Camera-type eye (tissue), 1 donor: ENCODE measurements around the gene TMEM88. TPM values are rescaled to one million over a fixed set of nuclear protein-coding genes. Genes with fewer than 3 reads are reported as not detected.

ENCODE experiments used
- total RNA-seq: library from RNA; depleted of rRNA; stranded (reverse); fragments of >200 nt; gene quantifications from one replicate; pipeline ENCODE4 v1.2.3, GENCODE V29; 2014

Gene TMEM88, protein sequence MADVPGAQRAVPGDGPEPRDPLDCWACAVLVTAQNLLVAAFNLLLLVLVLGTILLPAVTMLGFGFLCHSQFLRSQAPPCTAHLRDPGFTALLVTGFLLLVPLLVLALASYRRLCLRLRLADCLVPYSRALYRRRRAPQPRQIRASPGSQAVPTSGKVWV
- 4.4 TPM for total RNA-seq

GRCh38 chr17:7854851-7855659 lies at the start of gene TMEM88:
TSS of gene TMEM88 (plus strand) at chr17:7855066. CDS start at chr17:7855075, 9 bp downstream.

GRCh38 chr17:7833795-7834541 lies 20.9 kb upstream of the TMEM88 start, which contains the start of gene KDM6B:
TSS of gene KDM6B (plus strand) at chr17:7834217. CDS start at chr17:7845555, 11,338 bp downstream.

DNA sequence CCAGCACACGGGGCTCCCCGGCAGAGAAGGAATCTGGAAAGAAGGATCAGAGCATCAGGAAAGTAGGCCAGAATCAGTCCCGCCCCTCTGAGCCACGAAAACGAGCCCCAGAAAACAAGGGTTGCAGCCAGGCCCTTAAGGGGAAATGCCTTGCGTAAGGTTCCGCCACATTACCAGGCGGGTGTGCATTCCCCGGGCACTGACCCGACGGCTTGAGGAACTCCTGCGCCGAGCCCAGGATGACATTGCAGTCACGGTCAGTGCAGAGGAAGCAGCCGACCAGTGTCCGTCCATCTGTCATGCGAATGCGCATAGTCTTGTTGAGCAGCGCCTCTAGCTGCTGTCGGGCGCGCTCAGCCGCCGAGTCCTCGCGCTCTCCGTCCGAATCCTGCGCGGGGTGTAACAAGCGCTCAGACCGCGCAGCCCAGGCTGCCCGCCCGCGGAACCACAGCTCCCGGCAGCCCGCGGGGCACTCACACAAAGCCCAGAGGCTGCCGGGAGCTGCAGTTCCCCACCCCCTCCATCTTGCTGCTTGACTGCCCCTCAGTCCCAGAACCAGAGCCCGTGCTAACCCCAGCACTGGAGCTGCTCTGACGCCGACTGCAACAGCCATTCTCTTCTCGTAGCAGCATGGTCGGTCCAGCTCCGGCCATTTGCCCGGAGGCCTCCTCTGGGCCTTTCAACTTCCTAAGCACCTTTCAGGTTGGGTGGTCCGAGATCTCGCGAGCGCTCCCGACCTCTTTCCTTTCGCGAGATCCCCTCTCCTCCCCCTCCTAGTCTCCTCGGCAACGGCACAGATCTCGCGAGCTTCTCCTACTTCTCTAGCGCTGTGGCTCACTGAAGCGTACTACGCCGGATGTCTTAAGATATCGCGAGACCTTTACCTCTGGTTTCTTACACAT lies 2.2 kb downstream of the TMEM88 start, which contains the start of gene NAA38:
Gene NAA38 (minus strand): TSS at position 749 of the 902 bp plus-strand sequence. CDS start 96 bp downstream, at position 653.

DNA sequence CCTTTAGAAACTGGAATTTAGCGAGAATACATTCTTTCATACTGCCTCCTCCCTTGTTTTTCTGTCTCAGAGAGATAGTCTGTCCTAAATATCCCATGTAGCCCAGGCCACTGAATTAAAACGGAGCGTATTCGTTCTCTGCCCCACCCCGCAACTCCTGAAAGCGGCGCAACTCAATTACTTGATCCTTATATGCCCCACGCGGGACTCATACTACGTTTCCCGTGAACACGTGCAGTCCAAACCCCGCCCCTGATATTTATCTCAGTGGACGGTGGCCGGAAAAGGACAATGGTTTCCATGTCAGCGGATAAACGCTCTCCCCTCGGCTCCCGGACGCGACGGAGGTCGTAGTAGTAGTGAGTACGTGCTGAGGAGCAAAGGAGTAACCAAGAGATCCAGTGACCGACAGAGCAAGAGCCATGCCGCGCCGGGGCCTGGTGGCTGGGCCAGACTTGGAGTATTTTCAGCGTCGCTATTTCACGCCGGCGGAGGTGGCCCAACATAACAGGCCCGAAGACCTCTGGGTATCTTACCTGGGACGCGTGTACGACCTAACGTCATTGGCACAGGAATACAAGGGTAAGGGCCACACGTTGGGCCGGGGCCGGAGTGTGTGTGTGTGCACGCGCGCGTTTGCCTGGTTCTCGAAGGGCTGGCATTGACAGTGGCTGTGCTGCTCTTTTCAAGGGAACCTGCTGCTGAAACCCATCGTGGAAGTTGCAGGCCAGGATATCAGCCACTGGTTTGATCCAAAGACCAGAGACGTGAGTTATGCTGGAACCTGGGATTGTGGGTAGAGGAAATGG lies 3.1 kb downstream of the TMEM88 start, which contains the start of gene CYB5D1:
Gene CYB5D1 (plus strand): TSS at position 291 of the 809 bp plus-strand sequence. CDS start 132 bp downstream, at position 423.

GRCh38 chr17:7888184-7888920 lies 33.5 kb downstream of the TMEM88 start, which contains the start of gene CHD3:
TSS of gene CHD3 (plus strand) at chr17:7888789. CDS start at chr17:7889001, 212 bp downstream.

Other genes with a start within 250 kb of the TMEM88 start
- 43.2 TPM for gene FXR2, start 240.2 kb upstream of the TMEM88 start, total RNA-seq
- gene SAT2, start 227.2 kb upstream of the TMEM88 start, total RNA-seq, result 41.5 TPM
- 1.3 TPM for gene SHBG, start 224.9 kb upstream of the TMEM88 start, total RNA-seq
- 62.5 TPM for gene ATP1B2, start 204.1 kb upstream of the TMEM88 start, total RNA-seq
- gene TP53, start 167.6 kb upstream of the TMEM88 start, total RNA-seq, result 27.9 TPM
- 5.6 TPM for gene WRAP53, start 166.6 kb upstream of the TMEM88 start, total RNA-seq
- gene EFNB3, start 149.9 kb upstream of the TMEM88 start, total RNA-seq, result 10.0 TPM
- 0.60 TPM for gene DNAH2, start 137.3 kb upstream of the TMEM88 start, total RNA-seq
- 24.5 TPM for gene KDM6B, start 20.8 kb upstream of the TMEM88 start, total RNA-seq
- 24.0 TPM for gene NAA38, start 2.5 kb downstream of the TMEM88 start, total RNA-seq
- 24.2 TPM for gene CYB5D1, start 2.9 kb downstream of the TMEM88 start, total RNA-seq
- 140 TPM for gene CHD3, start 33.7 kb downstream of the TMEM88 start, total RNA-seq
- 32.9 TPM for gene RNF227, start 61.2 kb downstream of the TMEM88 start, total RNA-seq
- 8.0 TPM for gene KCNAB3, start 74.8 kb downstream of the TMEM88 start, total RNA-seq
- 35.0 TPM for gene TRAPPC1, start 76.9 kb downstream of the TMEM88 start, total RNA-seq
- 30.6 TPM for gene CNTROB, start 77.1 kb downstream of the TMEM88 start, total RNA-seq
- gene GUCY2D, start 147.5 kb downstream of the TMEM88 start, total RNA-seq, result 26.8 TPM
- 0.27 TPM for gene ALOX15B, start 184.0 kb downstream of the TMEM88 start, total RNA-seq
- gene ALOX12B, start 232.7 kb downstream of the TMEM88 start, total RNA-seq, result 0.99 TPM